ENCODE data around the gene PARP16.

- TF ChIP-seq CTCF (IDR thresholded peaks at IDR 0.05 in 4 of 5, conservative IDR thresholded peaks at IDR 0.05 in 1 of 5) (no peak), POLR2A (IDR thresholded peaks at IDR 0.05) (no peak)
Observed at GRCh38 chr15:65246026-65246714, 40.5 kb downstream of the PARP16 start.
